ENCODE data around the gene ATXN1. TPM values are rescaled to one million over a fixed set of nuclear protein-coding genes. Genes with fewer than 3 reads are reported as not detected.

ATXN1 gene
- total and polyA plus RNA-seq, 2 of the 8 experiments (the other 6 are each of a cell fraction or from before 2014, with no cell fraction given) = 1.6 to 4.0 TPM

- no peak for TF ChIP-seq BRCA1 (IDR thresholded peaks at IDR 0.05; ENCODE audit: low read depth, low read length)
Observed at GRCh38 chr6:16681260-16681873, 79.9 kb downstream of the ATXN1 start (continued).
